Nephron (organoid): ENCODE results near the gene TP53INP2.
"Not testable (repeated sequence)": the region's sequence is repeated elsewhere in the genome, so short reads cannot be mapped to it uniquely, and the experiment has no call there.

Experiments
- H3K27ac Mint-ChIP-seq, 3 experiments: 2 replicates each; pipeline ENCODE4 v1.8.0; 2020; ENCODE audit warnings: mixed read lengths in 3 of 3, mild to moderate bottlenecking in 2 of 3, moderate library complexity in 1 of 3
- H3K27me3 Mint-ChIP-seq: 2 replicates; pipeline ENCODE4 v1.8.0; 2021; ENCODE audit warnings: low read depth, mild to moderate bottlenecking, moderate library complexity, mixed read lengths
- H3K36me3 Mint-ChIP-seq: 2 replicates; pipeline ENCODE4 v1.8.0; 2020; ENCODE audit warnings: low read depth, mixed read lengths
- H3K4me1 Mint-ChIP-seq: 2 replicates; pipeline ENCODE4 v1.8.0; 2020; ENCODE audit warnings: mixed read lengths
- H3K4me3 Mint-ChIP-seq, 3 experiments: 2 replicates each; pipeline ENCODE4 v1.8.0; 2020; ENCODE audit warnings: mild to moderate bottlenecking in 3 of 3, mixed read lengths in 3 of 3, moderate library complexity in 2 of 3
- H3K9me3 Mint-ChIP-seq: 2 replicates; pipeline ENCODE4 v1.8.0; 2020; ENCODE audit warnings: mixed read lengths
- CTCF ChIP-seq, 3 experiments: fragments of 200-600 bp; sonication (generic); IDR thresholded peaks; one replicate each; pipeline ENCODE4 v1.5.0; 2021; ENCODE audit warnings: antibody characterized with exemption in 3 of 3; ENCODE audit not compliant: unreplicated experiment in 3 of 3

Gene TP53INP2

GRCh38 chr20:34711813-34712430 lies 7.8 kb downstream of the TP53INP2 start:
- Mint-ChIP-seq H3K9me3 (no peaks in the 10 kb centered on the region), H3K4me3 (peak overlapping the region; percentile 4 to 58 (median 56)), H3K27ac (no peak overlapping the region), H3K27me3 (peaks cover 9% of the 10 kb centered on the region), H3K36me3 (peaks cover 28% of the 10 kb centered on the region), H3K4me1 (peaks cover 15% of the 10 kb centered on the region)
- no peak for TF ChIP-seq CTCF (IDR thresholded peaks at IDR 0.05; ENCODE audit: unreplicated experiment in 3 of 3)

DNA sequence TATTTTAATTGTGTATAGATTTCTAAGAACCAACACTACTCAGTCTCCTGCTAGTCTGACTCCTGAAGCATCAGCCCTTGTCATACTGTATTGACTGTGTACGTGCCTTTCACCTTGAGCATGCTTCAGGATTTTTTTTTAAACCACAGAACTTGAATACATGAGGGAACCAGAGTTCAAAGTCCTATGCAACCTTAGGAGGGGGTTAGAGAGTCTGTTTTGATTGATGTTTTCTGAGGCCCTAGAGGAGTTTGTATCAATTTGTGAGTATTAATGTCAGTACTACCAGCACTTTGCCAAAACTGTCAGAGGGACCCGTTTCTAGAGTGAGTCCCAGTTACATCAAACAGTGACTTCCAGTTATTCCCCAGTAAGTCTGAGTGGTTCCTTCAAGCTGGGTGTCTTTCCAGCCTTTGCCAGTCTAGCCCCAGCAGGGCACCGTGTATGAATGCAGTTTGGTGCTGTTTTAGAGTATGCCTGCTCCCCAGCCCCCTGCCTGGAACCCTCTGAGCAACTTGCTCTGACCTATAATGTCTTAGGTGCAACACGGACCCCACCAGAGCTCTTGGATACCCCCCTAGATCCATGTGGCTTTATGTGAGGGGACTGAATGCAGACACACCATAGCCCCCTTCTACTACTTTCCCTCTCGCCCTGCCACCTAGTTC lies 8.5 kb downstream of the TP53INP2 start:
- Mint-ChIP-seq H3K4me3 (peak overlapping the region; percentile 4 to 49 (median 29)), H3K9me3 (no peaks in the 10 kb centered on the region), H3K36me3 (peaks cover 33% of the 10 kb centered on the region), H3K27me3 (peaks cover 9% of the 10 kb centered on the region), H3K4me1 (peaks cover 15% of the 10 kb centered on the region), H3K27ac (peak overlapping the region; percentile 34 to 74 (median 45))
- TF ChIP-seq CTCF (IDR thresholded peaks at IDR 0.05; ENCODE audit: unreplicated experiment in 3 of 3): no peak

DNA sequence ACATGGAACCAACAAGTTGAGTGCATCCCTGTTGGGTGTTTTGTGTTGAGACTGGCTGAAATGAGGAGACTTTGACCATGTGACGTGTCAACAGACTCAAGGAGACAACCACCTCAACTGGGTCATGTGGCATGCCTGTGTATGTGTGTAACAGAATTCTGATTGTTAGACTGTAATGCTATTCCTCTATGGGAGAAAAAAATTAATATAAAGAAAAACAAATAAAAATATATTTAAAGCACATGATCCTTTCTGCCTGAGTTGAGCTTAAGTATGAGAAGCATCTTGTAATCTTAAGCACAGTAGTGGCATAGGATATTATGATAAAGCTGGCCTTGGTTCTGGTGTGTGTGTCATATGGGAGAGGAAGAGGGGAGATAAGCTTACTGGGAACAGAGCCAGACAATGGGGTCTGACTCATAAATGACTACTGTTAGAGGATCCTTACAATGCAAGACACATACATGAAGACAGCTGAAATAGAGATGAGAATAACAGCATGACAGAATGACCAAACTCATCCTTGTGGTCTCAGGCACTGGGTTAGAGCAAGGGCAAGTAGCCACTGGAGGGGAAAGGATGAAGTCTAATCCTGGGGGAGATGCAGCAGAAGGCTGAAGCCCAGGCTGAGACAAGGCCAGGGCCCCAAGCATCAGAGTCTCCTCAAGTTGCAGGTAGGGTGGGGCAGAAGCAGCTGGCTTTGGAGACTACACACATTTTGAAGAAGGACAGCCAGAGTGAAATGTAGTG lies 9.2 kb downstream of the TP53INP2 start:
- TF ChIP-seq CTCF (IDR thresholded peaks at IDR 0.05; ENCODE audit: unreplicated experiment in 3 of 3): no peak
- Mint-ChIP-seq H3K27me3 (peaks cover 8% of the 10 kb centered on the region), H3K4me1 (peaks cover 13% of the 10 kb centered on the region), H3K36me3 (peaks cover 36% of the 10 kb centered on the region), H3K27ac (peak overlapping the region; percentile 34 to 74 (median 45)), H3K9me3 (no peaks in the 10 kb centered on the region), H3K4me3 (peak overlapping the region in 1 of 3 experiments; percentile 10)

GRCh38 chr20:34713944-34714515 lies 9.9 kb downstream of the TP53INP2 start:
- H3K4me1 Mint-ChIP-seq, H3K4me3 Mint-ChIP-seq, H3K27me3 Mint-ChIP-seq, H3K9me3 Mint-ChIP-seq: not testable (repeated sequence)
- H3K27ac Mint-ChIP-seq: peak overlapping the region in 1 of 3 experiments; percentile 34
- peaks cover 41% of the 10 kb centered on the region for H3K36me3 Mint-ChIP-seq

GRCh38 chr20:34715384-34715783 lies 11.2 kb downstream of the TP53INP2 start:
- no peak for TF ChIP-seq CTCF (IDR thresholded peaks at IDR 0.05; ENCODE audit: unreplicated experiment in 3 of 3)
- no peaks in the 10 kb centered on the region for H3K9me3 Mint-ChIP-seq
- peaks cover 10% of the 10 kb centered on the region for H3K4me1 Mint-ChIP-seq
- peaks cover 45% of the 10 kb centered on the region for H3K36me3 Mint-ChIP-seq
- H3K27me3 Mint-ChIP-seq: peaks cover 2% of the 10 kb centered on the region
- no peak overlapping the region for H3K4me3 Mint-ChIP-seq
- H3K27ac Mint-ChIP-seq: no peak overlapping the region

DNA sequence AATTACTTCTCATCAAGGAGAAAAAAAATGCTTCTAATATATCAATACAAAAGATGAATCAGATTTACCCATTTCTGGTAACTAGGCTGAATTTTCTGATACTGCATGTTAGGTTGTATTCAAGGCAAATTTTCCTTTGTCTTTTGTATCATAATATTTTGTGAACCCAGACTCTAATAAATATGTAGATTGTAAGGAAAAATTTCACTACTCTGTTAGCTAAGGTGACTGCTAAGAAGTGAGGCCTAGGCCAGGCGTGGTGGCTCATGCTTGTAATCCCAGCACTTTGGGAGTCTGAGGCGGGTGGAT lies 12.7 kb downstream of the TP53INP2 start:
- H3K9me3 Mint-ChIP-seq: no peaks in the 10 kb centered on the region
- peaks cover 10% of the 10 kb centered on the region for H3K4me1 Mint-ChIP-seq
- H3K4me3 Mint-ChIP-seq: no peak overlapping the region
- peaks cover 56% of the 10 kb centered on the region for H3K36me3 Mint-ChIP-seq
- H3K27ac Mint-ChIP-seq: no peak overlapping the region
- TF ChIP-seq CTCF (IDR thresholded peaks at IDR 0.05; ENCODE audit: unreplicated experiment in 3 of 3): no peak
- H3K27me3 Mint-ChIP-seq: no peaks in the 10 kb centered on the region
